ENCODE measurements around the gene PADI1.

GRCh38 chr1:17292299-17293160 is 87.6 kb downstream of the PADI1 start:
- no peak for TF ChIP-seq CTCF (IDR thresholded peaks at IDR 0.05; ENCODE audit: insufficient read depth, low read depth, low read length)
- TF ChIP-seq EZH2 (IDR thresholded peaks at IDR 0.05; ENCODE audit: insufficient read depth, low read length): no peak
